OCI-LY3 (cell line): Measurements from ENCODE around the gene SH3RF3.

Experiments used
- EZH2phosphoT487 ChIP-seq: fragments of 200-600 bp; shearing (Covaris generic); IDR thresholded peaks from 2 replicates; pipeline ENCODE4 v1.6.1; 2018; ENCODE audit warnings: antibody characterized with exemption, mixed run types, low read depth
- TF ChIP-seq, protein P1 (sequence below): fragments of 200-600, 300-600 bp; sonication (generic); IDR thresholded peaks from 2 replicates; pipeline ENCODE4 v1.5.1; 2014; ENCODE audit warnings: antibody characterized with exemption, low read length, low read depth

DNA sequence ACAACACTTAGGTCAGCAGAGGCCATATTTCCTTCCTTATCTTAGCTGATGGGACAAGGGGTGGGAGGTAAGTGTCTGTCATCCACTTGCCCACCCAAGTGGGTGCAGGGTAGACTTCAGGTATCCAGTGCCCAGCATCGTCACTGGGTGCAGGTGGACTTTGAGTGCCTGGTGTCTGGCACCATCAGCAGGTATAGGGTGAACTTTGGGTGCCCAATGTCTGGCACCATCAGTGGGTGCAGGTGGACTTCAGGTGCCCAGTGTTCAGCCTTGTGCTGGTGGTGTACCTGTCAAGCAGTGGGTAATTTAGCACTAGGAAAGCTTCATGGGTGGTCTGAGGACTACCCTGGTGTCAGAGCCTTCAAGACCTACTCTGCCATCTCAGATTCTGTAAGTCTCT, 309.1 kb downstream of the SH3RF3 start:
- TF ChIP-seq, protein P1, sequence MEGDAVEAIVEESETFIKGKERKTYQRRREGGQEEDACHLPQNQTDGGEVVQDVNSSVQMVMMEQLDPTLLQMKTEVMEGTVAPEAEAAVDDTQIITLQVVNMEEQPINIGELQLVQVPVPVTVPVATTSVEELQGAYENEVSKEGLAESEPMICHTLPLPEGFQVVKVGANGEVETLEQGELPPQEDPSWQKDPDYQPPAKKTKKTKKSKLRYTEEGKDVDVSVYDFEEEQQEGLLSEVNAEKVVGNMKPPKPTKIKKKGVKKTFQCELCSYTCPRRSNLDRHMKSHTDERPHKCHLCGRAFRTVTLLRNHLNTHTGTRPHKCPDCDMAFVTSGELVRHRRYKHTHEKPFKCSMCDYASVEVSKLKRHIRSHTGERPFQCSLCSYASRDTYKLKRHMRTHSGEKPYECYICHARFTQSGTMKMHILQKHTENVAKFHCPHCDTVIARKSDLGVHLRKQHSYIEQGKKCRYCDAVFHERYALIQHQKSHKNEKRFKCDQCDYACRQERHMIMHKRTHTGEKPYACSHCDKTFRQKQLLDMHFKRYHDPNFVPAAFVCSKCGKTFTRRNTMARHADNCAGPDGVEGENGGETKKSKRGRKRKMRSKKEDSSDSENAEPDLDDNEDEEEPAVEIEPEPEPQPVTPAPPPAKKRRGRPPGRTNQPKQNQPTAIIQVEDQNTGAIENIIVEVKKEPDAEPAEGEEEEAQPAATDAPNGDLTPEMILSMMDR: no peak
- no peak for TF ChIP-seq EZH2phosphoT487
